ENCODE results near the gene SLC39A11. TPM values are rescaled to one million over a fixed set of nuclear protein-coding genes. Genes with fewer than 3 reads are reported as not detected.

SLC39A11 gene
- total RNA-seq, 1 experiment from 2014 or later: 18.6 TPM

GRCh38 chr17:72942579-72942978 is 149.9 kb downstream of the SLC39A11 start:
- DNase-seq (ENCODE audit: low spot score): no peak
- Histone ChIP-seq H3K27me3 (replicated peaks; ENCODE audit: insufficient read depth, low read depth, low read length, poor library complexity) (no peaks in the 10 kb centered on the region), H3K4me1 (ENCODE audit: insufficient read depth, low read length, poor library complexity, severe bottlenecking) (peaks cover 38% of the 10 kb centered on the region), H3K27ac (ENCODE audit: low read depth, low read length, poor library complexity, severe bottlenecking) (no peak overlapping the region), H3K4me3 (ENCODE audit: low read depth, low read length, poor library complexity, severe bottlenecking) (no peak overlapping the region), H3K36me3 (ENCODE audit: insufficient read depth, low read length, poor library complexity, severe bottlenecking) (no peaks in the 10 kb centered on the region), H3K9me3 (ENCODE audit: low read depth, low read length, poor library complexity, severe bottlenecking) (no peaks in the 10 kb centered on the region)
- BruUV-seq (replicated peaks): no TSS peak
- intact Hi-C loops (cut with micrococcal nuclease; ENCODE audit: unreplicated experiment): no loop called here
- TF ChIP-seq CTCF (conservative IDR thresholded peaks at IDR 0.05; ENCODE audit: low read depth, low read length) (no peak), EZH2 (IDR thresholded peaks at IDR 0.05; ENCODE audit: borderline replicate concordance, low read depth, low read length, poor library complexity, severe bottlenecking) (no peak)
- ChIA-PET CTCF (no interaction called here), POLR2A (ENCODE audit: low non-redundant PET) (no interaction called here)

DNA sequence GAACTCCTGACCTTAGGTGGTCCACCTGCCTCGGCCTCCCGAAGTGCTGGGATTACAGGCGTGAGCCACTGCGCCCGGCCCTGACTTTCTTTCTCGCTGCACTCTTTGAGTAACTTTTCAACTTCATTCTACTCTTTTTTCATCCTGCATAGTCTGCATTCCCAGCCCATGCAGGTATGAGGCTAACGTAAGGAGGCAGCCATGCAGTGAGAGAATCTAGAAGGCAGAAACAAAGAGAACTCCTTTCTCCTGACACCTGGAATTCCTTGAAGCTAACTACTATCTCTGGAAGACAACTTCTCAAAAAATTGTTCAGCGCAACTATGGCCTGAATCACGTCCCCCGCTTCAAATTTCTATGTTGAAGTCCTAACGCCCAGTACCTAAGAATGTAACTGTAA is 152.0 kb downstream of the SLC39A11 start:
- no peaks in the 10 kb centered on the region for H3K36me3 ChIP-seq (ENCODE audit: insufficient read depth, low read length, poor library complexity, severe bottlenecking)
- no peak for DNase-seq (ENCODE audit: low spot score)
- intact Hi-C loops (cut with micrococcal nuclease; ENCODE audit: unreplicated experiment): no loop called here
- TF ChIP-seq EZH2 (IDR thresholded peaks at IDR 0.05; ENCODE audit: borderline replicate concordance, low read depth, low read length, poor library complexity, severe bottlenecking): no peak
- TF ChIP-seq CTCF (conservative IDR thresholded peaks at IDR 0.05; ENCODE audit: low read depth, low read length): no peak
- POLR2A ChIA-PET (ENCODE audit: low non-redundant PET): no interaction called here
- no peaks in the 10 kb centered on the region for H3K9me3 ChIP-seq (ENCODE audit: low read depth, low read length, poor library complexity, severe bottlenecking)
- no peaks in the 10 kb centered on the region for H3K27me3 ChIP-seq (replicated peaks; ENCODE audit: insufficient read depth, low read depth, low read length, poor library complexity)
- no TSS peak for BruUV-seq (replicated peaks)
- no peak overlapping the region for H3K27ac ChIP-seq (ENCODE audit: low read depth, low read length, poor library complexity, severe bottlenecking)
- CTCF ChIA-PET: no interaction called here
- H3K4me3 ChIP-seq (ENCODE audit: low read depth, low read length, poor library complexity, severe bottlenecking): no peak overlapping the region
- peaks cover 21% of the 10 kb centered on the region for H3K4me1 ChIP-seq (ENCODE audit: insufficient read depth, low read length, poor library complexity, severe bottlenecking)

- Histone ChIP-seq H3K36me3 (ENCODE audit: insufficient read depth, low read length, poor library complexity, severe bottlenecking) (no peaks in the 10 kb centered on the region), H3K4me1 (ENCODE audit: insufficient read depth, low read length, poor library complexity, severe bottlenecking) (peaks cover 8% of the 10 kb centered on the region), H3K27ac (ENCODE audit: low read depth, low read length, poor library complexity, severe bottlenecking) (no peak overlapping the region), H3K9me3 (ENCODE audit: low read depth, low read length, poor library complexity, severe bottlenecking) (no peaks in the 10 kb centered on the region), H3K4me3 (ENCODE audit: low read depth, low read length, poor library complexity, severe bottlenecking) (no peak overlapping the region), H3K27me3 (replicated peaks; ENCODE audit: insufficient read depth, low read depth, low read length, poor library complexity) (no peaks in the 10 kb centered on the region)
- no peak for TF ChIP-seq EZH2 (IDR thresholded peaks at IDR 0.05; ENCODE audit: borderline replicate concordance, low read depth, low read length, poor library complexity, severe bottlenecking)
- TF ChIP-seq CTCF (conservative IDR thresholded peaks at IDR 0.05; ENCODE audit: low read depth, low read length): no peak
- BruUV-seq (replicated peaks): no TSS peak
- DNase-seq (ENCODE audit: low spot score): no peak
- intact Hi-C loops (cut with micrococcal nuclease; ENCODE audit: unreplicated experiment): no loop called here
- ChIA-PET POLR2A (ENCODE audit: low non-redundant PET) (no interaction called here), CTCF (no interaction called here)
Measured at GRCh38 chr17:72938482-72938881, 154.0 kb downstream of the SLC39A11 start.
